Glomerular visceral epithelial cell (primary cell): Measurements from ENCODE around the gene DNAJC19.
"Not testable (repeated sequence)": the region's sequence is repeated elsewhere in the genome, so short reads cannot be mapped to it uniquely, and the experiment has no call there.

Source experiments
- DNase-seq: peaks from one replicate; pipeline ENCODE4 v3.0.0-alpha.2; 2016; ENCODE audit errors: extremely low spot score

Gene DNAJC19

GRCh38 chr3:180989291-180990163 lies at the start of gene DNAJC19:
DNAJC19 (minus strand) TSS chr3:180989736; CDS start chr3:180989602, 134 bp downstream.
- DNase-seq: peak; percentile 94

GRCh38 chr3:181030948-181031347 lies 41.4 kb upstream of the DNAJC19 start:
- no peak for DNase-seq

- no peak for DNase-seq
Observed at GRCh38 chr3:181025204-181025603, 35.7 kb upstream of the DNAJC19 start.

GRCh38 chr3:181017690-181018089 lies 28.2 kb upstream of the DNAJC19 start:
- no peak for DNase-seq

- DNase-seq: no peak
Observed at GRCh38 chr3:181009225-181009624, 19.7 kb upstream of the DNAJC19 start.

- DNase-seq: no peak
Observed at GRCh38 chr3:181008796-181009195, 19.3 kb upstream of the DNAJC19 start.

GRCh38 chr3:181007262-181007661 lies 17.7 kb upstream of the DNAJC19 start:
- DNase-seq: no peak

GRCh38 chr3:181006541-181006940 lies 17.0 kb upstream of the DNAJC19 start:
- DNase-seq: no peak

- DNase-seq: not testable (repeated sequence)
Observed at GRCh38 chr3:181003469-181003868, 13.9 kb upstream of the DNAJC19 start.

- not testable (repeated sequence) for DNase-seq
Observed at GRCh38 chr3:181002331-181002730, 12.8 kb upstream of the DNAJC19 start.

- DNase-seq: no peak
Observed at GRCh38 chr3:180996415-180996932, 6.9 kb upstream of the DNAJC19 start.

GRCh38 chr3:180990505-180990904 lies 969 bp upstream of the DNAJC19 start:
- DNase-seq: no peak

- no peak for DNase-seq
Observed at GRCh38 chr3:180987344-180987743, 2.2 kb downstream of the DNAJC19 start.

- DNase-seq: not testable (repeated sequence)
Observed at GRCh38 chr3:180986366-180986765, 3.2 kb downstream of the DNAJC19 start.

GRCh38 chr3:180983136-180983535 lies 6.4 kb downstream of the DNAJC19 start:
- DNase-seq: no peak

GRCh38 chr3:180981912-180982311 lies 7.6 kb downstream of the DNAJC19 start:
- no peak for DNase-seq

- no peak for DNase-seq
Observed at GRCh38 chr3:180980611-180981010, 8.9 kb downstream of the DNAJC19 start.

- DNase-seq: no peak
Observed at GRCh38 chr3:180979961-180980360, 9.6 kb downstream of the DNAJC19 start.

- DNase-seq: no peak
Observed at GRCh38 chr3:180977498-180977897, 12.0 kb downstream of the DNAJC19 start.

GRCh38 chr3:180974286-180974685 lies 15.2 kb downstream of the DNAJC19 start:
- no peak for DNase-seq

GRCh38 chr3:180973543-180973942 lies 16.0 kb downstream of the DNAJC19 start:
- DNase-seq: no peak

GRCh38 chr3:180970931-180971330 lies 18.6 kb downstream of the DNAJC19 start:
- DNase-seq: no peak

- DNase-seq: no peak
Observed at GRCh38 chr3:180962530-180962929, 27.0 kb downstream of the DNAJC19 start.
